ENCODE results near the gene TRIM15.
"Not testable (repeated sequence)": the region's sequence is repeated elsewhere in the genome, so short reads cannot be mapped to it uniquely, and the experiment has no call there.

The TRIM15 gene

DNA sequence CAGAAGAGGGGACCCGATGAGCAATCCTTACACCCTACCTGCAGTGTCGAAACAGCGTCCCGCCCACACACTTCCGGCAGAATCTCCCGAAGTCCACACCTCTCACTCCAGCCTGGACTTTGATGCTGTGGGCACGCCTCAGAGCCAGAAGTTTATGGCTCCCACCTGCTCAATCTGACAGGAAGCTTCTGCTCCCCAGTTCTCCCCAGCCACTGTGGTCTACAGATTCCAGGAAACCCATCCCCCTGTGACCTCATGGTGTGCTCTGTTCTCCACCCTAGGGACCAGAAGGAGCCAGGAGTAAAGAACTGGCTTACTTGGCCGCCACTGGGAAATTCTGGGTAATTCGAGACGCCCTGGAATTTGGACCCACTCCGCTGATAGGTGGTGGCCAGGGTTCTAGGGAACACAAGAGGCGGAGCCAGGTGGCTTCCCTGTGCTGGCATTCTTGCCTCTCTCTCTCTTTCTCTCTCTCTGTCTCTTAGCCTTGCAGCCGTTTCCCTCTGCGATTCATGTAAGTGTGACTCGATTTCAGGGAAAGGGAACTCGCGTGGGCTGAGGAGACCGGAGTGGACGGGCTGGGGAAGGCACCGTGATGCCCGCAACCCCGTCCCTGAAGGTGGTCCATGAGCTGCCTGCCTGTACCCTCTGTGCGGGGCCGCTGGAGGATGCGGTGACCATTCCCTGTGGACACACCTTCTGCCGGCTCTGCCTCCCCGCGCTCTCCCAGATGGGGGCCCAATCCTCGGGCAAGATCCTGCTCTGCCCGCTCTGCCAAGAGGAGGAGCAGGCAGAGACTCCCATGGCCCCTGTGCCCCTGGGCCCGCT lies at the start of gene TRIM15:
Gene TRIM15 (plus strand): TSS at position 457 of the 828 bp plus-strand sequence. CDS start 139 bp downstream, at position 596.
- DNase-seq (ENCODE audit: low read depth in 1 of 2, low spot score in 1 of 2) = peak in 1 of 2 experiments; percentile 20
- in situ Hi-C loops (cut with HindIII; ENCODE audit: low pct_unique_long_range_greater_than_20kb, low sequenced_read_pairs) = no loop called here

DNA sequence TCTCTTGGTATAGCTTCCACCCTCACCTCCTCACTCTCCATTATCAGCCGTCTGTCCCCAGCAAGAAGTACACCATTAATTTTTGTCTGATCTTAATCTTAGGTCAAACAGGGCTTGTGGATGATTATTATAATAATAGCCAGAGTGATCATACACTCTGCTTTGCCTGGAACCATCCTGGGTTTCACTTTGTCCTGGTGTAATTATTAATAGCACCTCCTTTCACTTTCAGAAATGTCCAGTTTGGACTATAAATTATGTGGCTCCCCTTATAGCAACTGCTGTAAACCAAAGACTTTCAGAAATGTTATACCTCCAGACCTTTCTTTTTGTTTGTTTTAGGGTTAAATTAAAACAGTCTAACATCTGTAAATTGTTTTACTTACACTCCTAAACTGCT lies 49.5 kb upstream of the TRIM15 start:
- DNase-seq (ENCODE audit: low read depth in 1 of 2, low spot score in 1 of 2) = no peak
- no peak for TF ChIP-seq JUND (IDR thresholded peaks at IDR 0.05; ENCODE audit: low read depth)
- in situ Hi-C loops (cut with HindIII; ENCODE audit: low pct_unique_long_range_greater_than_20kb, low sequenced_read_pairs) = no loop called here

More for the DNA sequence above, at the start of gene TRIM15:
- no peak for TF ChIP-seq JUND (IDR thresholded peaks at IDR 0.05; ENCODE audit: low read depth)

DNA sequence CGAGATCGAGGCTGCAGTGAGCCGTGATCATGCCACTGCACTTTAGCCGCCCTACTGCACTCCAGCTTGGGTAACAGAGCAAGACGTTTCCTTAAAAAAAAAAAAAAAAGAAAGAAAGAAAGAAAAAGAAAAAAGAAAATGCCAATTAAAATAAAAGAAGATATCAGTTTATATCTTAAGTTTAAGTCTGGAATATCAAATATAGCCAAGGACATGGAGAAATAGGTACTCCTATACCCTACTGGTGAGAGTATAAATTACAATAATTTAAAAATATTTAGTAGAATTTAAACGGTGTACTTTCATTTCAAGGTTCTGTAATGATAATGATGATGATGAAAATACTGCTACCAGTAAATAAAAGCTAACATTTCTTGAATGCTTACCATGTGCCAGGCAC lies 46.6 kb upstream of the TRIM15 start:
- TF ChIP-seq JUND (IDR thresholded peaks at IDR 0.05; ENCODE audit: low read depth) = no peak
- in situ Hi-C loops (cut with HindIII; ENCODE audit: low pct_unique_long_range_greater_than_20kb, low sequenced_read_pairs) = no loop called here
- no peak for DNase-seq (ENCODE audit: low read depth in 1 of 2, low spot score in 1 of 2)

DNA sequence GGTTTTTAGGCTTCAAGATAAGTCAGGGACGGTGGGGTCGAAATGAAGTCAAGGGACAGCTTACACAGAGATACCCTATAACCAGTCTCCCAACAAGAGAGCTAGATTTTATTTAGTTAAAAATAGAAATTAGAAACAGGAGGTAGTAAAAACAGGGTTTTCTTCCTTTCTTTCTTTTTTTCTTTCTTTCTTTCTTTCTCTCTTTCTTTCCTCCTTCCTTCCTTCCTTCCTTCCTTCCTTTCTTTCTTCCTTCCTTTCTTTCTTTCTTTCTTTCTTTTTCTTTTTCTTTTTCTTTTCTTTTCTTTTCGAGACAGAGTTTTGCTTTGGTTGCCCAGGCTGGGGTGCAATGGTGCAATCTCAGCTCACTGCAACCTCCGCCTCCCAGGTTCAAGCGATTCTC lies 44.7 kb upstream of the TRIM15 start:
- DNase-seq (ENCODE audit: low read depth in 1 of 2, low spot score in 1 of 2); in situ Hi-C loops (cut with HindIII; ENCODE audit: low pct_unique_long_range_greater_than_20kb, low sequenced_read_pairs): not testable (repeated sequence)

DNA sequence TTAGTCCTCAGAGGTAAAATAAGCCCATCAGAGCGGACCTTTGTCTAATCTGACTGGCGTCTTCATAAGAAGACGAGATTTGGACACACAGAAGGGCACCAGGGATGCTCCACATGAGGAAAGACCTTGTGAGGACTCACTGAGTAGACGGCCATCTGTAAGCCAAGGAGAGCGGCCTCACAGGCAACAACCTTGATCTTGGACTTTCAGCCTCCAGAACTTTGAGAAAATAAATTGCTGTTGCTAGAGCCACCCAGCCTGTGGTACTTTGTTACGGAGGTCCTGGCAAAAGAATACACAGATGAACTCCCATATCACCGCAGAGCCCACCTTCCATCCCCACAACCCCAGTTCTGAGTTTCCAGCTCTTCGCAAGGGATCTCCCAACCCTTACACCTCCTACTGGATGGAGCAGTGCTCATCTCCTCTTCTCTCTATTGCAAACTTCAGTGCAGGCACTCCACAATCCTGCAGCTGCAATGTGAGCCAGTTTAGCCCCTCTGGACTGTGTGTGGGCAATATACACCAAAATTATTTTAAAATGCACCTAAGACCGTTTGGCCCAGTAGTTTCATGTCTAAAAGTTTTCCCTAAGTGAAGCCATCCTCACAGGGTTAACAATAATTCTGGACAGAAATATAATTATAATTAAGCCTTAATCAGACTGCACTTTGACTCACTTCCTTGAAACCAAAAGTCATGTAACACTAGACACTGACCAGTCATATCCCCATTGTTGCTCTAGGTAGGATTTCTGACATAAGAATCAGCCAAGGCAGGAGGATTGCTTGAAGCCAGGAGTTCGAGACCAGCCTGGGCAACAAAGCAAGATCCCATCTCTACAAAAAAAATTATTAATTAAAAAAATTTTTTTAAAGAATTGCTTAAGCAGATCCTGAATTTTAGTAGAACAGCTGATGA lies 41.6 kb upstream of the TRIM15 start:
- DNase-seq (ENCODE audit: low read depth in 1 of 2, low spot score in 1 of 2) = no peak
- in situ Hi-C loops (cut with HindIII; ENCODE audit: low pct_unique_long_range_greater_than_20kb, low sequenced_read_pairs) = no loop called here
- no peak for TF ChIP-seq JUND (IDR thresholded peaks at IDR 0.05; ENCODE audit: low read depth)

DNA sequence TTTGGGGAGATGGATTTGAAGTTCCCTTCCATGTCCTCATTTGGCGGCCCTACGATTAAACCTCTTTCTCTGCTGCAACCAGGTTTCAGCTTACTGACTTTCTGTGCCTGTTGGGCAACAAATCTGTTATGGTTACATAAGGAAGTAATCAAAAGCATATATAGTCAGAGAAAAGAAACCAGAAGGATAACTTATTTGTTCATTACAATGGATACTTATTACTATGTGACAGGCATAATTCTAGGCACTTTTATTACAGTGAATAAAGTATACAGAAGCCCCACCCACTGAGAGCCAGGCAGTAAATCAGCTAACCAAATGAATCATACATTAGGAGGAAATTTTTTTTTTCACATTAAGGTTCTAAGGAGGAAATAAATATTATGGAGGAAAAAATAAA lies 40.8 kb upstream of the TRIM15 start:
- no peak for TF ChIP-seq JUND (IDR thresholded peaks at IDR 0.05; ENCODE audit: low read depth)
- in situ Hi-C loops (cut with HindIII; ENCODE audit: low pct_unique_long_range_greater_than_20kb, low sequenced_read_pairs) = no loop called here

DNA sequence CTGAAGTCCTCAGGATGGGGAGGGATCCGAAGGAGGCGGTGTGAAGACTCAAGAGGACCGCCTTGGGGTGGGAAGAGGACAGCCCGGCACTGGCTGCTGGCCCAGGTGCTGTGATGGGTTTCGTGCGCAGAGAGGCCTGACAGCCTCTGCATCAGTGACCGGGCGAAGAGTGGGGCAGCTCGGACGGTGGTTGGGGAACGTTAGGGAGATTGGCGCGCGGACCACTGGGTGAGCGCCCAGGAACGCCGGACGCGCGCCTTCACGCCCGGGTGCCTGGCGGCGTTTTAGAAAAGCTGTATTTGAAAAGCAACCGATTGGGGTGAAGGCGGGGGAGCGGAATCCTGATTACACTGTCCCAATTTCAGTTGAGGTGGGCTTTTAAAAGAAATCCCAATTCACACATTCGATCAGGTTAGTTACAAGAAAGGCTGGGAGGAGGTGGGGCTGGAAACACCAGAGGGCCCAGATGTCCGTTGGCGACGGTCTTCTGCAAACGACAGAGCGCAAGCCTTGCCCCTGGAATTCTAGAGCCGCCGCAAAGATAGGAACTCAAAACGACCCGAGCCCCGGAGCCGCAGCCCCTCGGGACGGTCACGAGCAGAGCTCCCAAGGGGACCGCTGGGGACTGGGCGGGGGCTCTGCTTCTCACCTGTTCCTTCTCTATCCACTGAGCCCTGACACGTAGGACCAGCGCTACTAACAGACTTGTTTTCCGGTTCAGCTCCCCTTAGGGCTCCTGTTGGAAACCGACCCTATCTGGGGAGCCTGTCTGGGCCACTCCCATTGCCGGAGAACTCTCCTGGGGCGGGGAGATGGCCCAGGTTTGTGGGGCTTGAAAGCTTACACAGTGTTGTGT lies 35.9 kb upstream of the TRIM15 start:
- TF ChIP-seq JUND (IDR thresholded peaks at IDR 0.05; ENCODE audit: low read depth) = no peak
- in situ Hi-C loops (cut with HindIII; ENCODE audit: low pct_unique_long_range_greater_than_20kb, low sequenced_read_pairs) = no loop called here
- DNase-seq (ENCODE audit: low read depth in 1 of 2, low spot score in 1 of 2) = no peak

More for the DNA sequence above, 40.8 kb upstream of the TRIM15 start:
- DNase-seq (ENCODE audit: low read depth in 1 of 2, low spot score in 1 of 2) = no peak

DNA sequence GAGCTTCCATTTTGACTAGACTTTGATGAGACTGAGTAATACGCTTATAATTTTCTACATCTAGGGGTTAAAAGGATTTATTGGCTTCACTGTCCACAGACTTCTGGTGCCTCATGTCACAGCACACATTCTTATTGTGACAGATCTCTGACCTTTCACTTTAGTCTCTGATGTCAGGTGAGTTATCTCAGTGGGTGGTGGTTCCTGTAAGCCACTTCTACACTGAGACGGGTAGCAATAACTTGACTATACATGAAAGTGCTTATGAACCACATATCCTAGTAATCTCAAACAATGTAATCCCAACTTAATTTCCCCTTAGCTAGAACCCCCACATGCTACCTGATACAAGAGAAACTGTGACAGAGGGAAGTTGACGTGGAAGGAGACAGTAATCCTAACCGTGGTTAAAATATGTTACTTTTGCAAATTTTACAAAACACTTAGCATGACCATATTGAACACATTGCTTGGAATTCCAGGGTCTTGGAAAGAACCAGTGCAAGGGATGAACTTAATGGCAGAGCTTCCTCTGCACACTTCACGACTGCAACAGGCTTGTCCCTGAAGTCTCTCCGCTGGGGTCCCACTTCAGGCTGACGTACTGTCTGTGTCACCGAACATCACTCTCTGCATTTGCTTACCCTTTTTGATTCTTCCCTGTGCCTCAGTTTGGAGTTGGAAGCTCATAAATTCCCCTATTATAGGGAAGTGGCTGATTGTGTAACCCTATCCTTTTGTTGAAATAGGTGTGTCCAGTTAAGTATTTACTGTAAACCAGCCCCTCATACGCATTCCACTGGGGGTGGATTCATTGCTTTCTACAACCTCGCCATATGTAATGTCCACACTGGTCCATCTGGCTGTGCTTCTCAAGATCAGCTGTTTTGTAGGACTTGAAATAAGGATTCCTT lies 33.8 kb upstream of the TRIM15 start:
- DNase-seq (ENCODE audit: low read depth in 1 of 2, low spot score in 1 of 2) = no peak

DNA sequence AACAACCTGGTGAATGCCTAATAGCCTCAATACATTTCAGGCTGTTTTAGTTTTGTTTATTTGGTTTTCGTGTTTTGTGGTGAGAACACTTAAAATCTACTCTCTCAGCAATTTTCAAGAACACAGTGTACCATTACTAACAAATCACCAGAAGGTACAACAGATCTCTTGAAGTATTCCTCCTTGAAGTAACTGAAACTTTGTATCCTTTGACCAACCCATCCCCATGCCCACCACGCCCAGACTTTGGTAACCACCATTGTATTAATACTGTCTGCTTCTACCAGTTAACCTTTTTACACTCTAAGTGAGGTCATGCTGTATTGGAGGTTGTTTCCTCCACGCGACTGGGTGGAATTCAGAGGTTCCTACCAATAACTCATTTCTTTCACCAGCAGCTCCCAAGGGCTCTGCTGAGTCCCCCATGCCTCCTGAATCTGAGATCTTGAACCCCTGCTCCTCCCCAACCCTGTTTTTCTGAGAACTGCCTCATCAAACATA lies 33.1 kb upstream of the TRIM15 start:
- in situ Hi-C loops (cut with HindIII; ENCODE audit: low pct_unique_long_range_greater_than_20kb, low sequenced_read_pairs) = no loop called here
- TF ChIP-seq JUND (IDR thresholded peaks at IDR 0.05; ENCODE audit: low read depth) = no peak
- DNase-seq (ENCODE audit: low read depth in 1 of 2, low spot score in 1 of 2) = no peak

More for the DNA sequence above, 33.8 kb upstream of the TRIM15 start:
- in situ Hi-C loops (cut with HindIII; ENCODE audit: low pct_unique_long_range_greater_than_20kb, low sequenced_read_pairs) = no loop called here
- no peak for TF ChIP-seq JUND (IDR thresholded peaks at IDR 0.05; ENCODE audit: low read depth)

DNA sequence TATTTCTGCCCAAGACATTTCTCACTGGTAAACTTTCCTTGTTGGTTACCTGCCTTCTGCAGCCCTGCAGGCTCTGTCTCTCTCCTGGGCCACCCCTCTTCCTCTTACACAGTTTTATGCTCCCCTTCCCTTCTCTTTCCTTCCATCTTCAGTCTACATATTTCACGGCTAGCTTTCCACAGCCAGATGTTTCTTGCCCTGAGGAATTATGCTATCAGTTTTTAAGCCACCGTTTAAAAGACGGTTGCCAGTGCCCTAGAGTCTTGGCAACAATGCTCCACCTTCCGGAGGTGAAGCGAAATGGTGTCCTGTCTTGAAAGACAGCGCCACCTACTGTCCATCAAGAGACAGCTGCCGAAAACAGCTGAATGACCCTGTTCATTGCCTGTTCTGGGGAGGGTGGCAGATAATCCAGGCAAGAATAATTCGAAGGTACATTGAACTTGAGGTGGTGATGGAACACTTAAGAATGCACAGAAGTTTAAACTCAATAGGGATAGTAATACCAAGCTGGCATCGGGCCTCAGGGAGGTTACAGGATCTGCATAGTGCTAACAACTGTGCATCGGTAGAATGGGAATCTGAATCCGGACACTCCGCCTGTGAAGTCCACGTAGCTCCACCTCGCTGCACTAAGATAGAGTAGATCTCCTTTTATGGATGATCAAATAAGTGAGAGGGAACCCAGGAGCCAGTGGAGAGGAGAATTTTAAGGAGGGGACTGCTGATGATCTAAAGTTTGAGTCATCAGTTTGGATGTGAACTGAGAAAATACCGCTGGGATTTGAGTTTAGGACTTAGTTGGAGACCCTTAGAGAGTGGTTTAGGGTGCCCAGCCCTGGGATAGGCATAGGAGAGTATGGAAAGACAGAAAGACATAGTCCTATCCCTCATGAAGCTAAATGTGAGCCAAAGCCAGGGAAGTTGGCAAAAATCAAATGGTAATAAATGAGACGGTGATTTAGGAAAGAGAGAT lies 32.2 kb upstream of the TRIM15 start:
- in situ Hi-C loops (cut with HindIII; ENCODE audit: low pct_unique_long_range_greater_than_20kb, low sequenced_read_pairs) = no loop called here
- no peak for TF ChIP-seq JUND (IDR thresholded peaks at IDR 0.05; ENCODE audit: low read depth)
- peak; percentile 85 to 89 for DNase-seq (ENCODE audit: low read depth in 1 of 2, low spot score in 1 of 2)

All from T47D (cell line).